Thoracic aorta (tissue), 2 donors: ENCODE results near the gene SH3PXD2B. TPM values are rescaled to one million over a fixed set of nuclear protein-coding genes. Genes with fewer than 3 reads are reported as not detected.
"Not testable (repeated sequence)": the region's sequence is repeated elsewhere in the genome, so short reads cannot be mapped to it uniquely, and the experiment has no call there.

Source experiments
- ATAC-seq: fragments of 150-250 bp; one replicate; pipeline ENCODE4 v1.8.0; 2017; ENCODE audit warnings: low read depth; ENCODE audit not compliant: insufficient number of reproducible peaks, low FRiP score
- DNase-seq: peaks from one replicate; pipeline ENCODE4 v3.0.0-alpha.2; 2020; ENCODE audit warnings: low spot score
- H3K27ac ChIP-seq, 2 donors: fragments of 200-600 bp; sonication (generic); 1 replicate in 1 of 2; 2 replicates in 1 of 2; pipeline ENCODE4 v1.5.1; 2016; ENCODE audit warnings: mild to moderate bottlenecking in 2 of 2, moderate library complexity in 2 of 2
- H3K27me3 ChIP-seq: fragments of 200-600 bp; sonication (generic); replicated peaks from 2 replicates; pipeline ENCODE4 v1.6.0; 2016; ENCODE audit warnings: mild to moderate bottlenecking; ENCODE audit not compliant: insufficient read depth
- H3K36me3 ChIP-seq: fragments of 200-600 bp; sonication (generic); one replicate; pipeline ENCODE4 v1.5.1; 2016
- H3K4me1 ChIP-seq, 2 donors: fragments of 200-600 bp; sonication (generic); 1 replicate in 1 of 2; 2 replicates in 1 of 2; pipeline versions ENCODE4 v1.5.1 to v1.6.0; 2016; ENCODE audit warnings: low read depth in 2 of 2, mild to moderate bottlenecking in 1 of 2; ENCODE audit not compliant: control insufficient read depth in 1 of 2
- H3K4me3 ChIP-seq: fragments of 200-600 bp; sonication (generic); 2 replicates; pipeline ENCODE4 v1.5.1; 2016; ENCODE audit warnings: mild to moderate bottlenecking
- H3K9me3 ChIP-seq: fragments of 200-600 bp; sonication (generic); 2 replicates; pipeline ENCODE4 v1.5.1; 2016
- CTCF ChIP-seq: fragments of 200-600 bp; sonication (generic); IDR thresholded peaks from one replicate; pipeline ENCODE4 v1.5.1; 2019; ENCODE audit warnings: antibody characterized with exemption
- total RNA-seq, 2 donors: library from RNA; depleted of rRNA; stranded (reverse); fragments of >200 nt; gene quantifications; one replicate each; pipeline versions ENCODE4 v1.1.0 to v1.2.3, GENCODE V29; 2016

Gene SH3PXD2B
- total RNA-seq, 2 donors from 2014 or later, result 31.4 to 42.0 TPM

- H3K36me3 ChIP-seq, result no peaks in the 10 kb centered on the region
- no peak overlapping the region for H3K27ac ChIP-seq
- no peak for TF ChIP-seq CTCF
- DNase-seq, result no peak
- H3K4me3 ChIP-seq, result no peak overlapping the region
- no peaks in the 10 kb centered on the region for H3K4me1 ChIP-seq
- ATAC-seq, result no peak
- H3K27me3 ChIP-seq, result no peaks in the 10 kb centered on the region
- H3K9me3 ChIP-seq, result no peaks in the 10 kb centered on the region
Measured at GRCh38 chr5:172288465-172288864, 165.9 kb downstream of the SH3PXD2B start.

- H3K27ac ChIP-seq, H3K4me3 ChIP-seq, H3K36me3 ChIP-seq, H3K4me1 ChIP-seq, H3K27me3 ChIP-seq, H3K9me3 ChIP-seq, DNase-seq, ATAC-seq: not testable (repeated sequence)
Measured at GRCh38 chr5:172287140-172287539, 167.2 kb downstream of the SH3PXD2B start.

GRCh38 chr5:172285226-172286143, 168.8 kb downstream of the SH3PXD2B start:
- TF ChIP-seq CTCF, result no peak
- Histone ChIP-seq H3K4me3 (no peak overlapping the region), H3K4me1 (peaks cover 3 to 22% of the 10 kb centered on the region in 2 donors), H3K9me3 (no peaks in the 10 kb centered on the region), H3K27ac (no peak overlapping the region), H3K36me3 (no peaks in the 10 kb centered on the region), H3K27me3 (no peaks in the 10 kb centered on the region)
- no peak for ATAC-seq
- DNase-seq, result no peak

GRCh38 chr5:172284611-172284980, 169.7 kb downstream of the SH3PXD2B start:
- no peak for ATAC-seq
- H3K27ac ChIP-seq, result peak overlapping the region; percentile 74 to 80

GRCh38 chr5:172283862-172284610, 170.3 kb downstream of the SH3PXD2B start:
- Histone ChIP-seq H3K4me3 (peak overlapping the region; percentile 98), H3K27me3 (no peaks in the 10 kb centered on the region), H3K27ac (peak overlapping the region; percentile 74 to 82), H3K36me3 (no peaks in the 10 kb centered on the region), H3K9me3 (no peaks in the 10 kb centered on the region), H3K4me1 (peaks cover 3 to 22% of the 10 kb centered on the region in 2 donors)
- DNase-seq (peak; percentile 13), ATAC-seq (peak; percentile 91)
- TF ChIP-seq CTCF, result no peak

More at GRCh38 chr5:172284611-172284980, 169.7 kb downstream of the SH3PXD2B start:
- H3K4me1 ChIP-seq, result peaks cover 3 to 22% of the 10 kb centered on the region in 2 donors
- H3K4me3 ChIP-seq, result peak overlapping the region; percentile 98
- no peak for DNase-seq
- H3K9me3 ChIP-seq, result no peaks in the 10 kb centered on the region
- no peak for TF ChIP-seq CTCF
- no peaks in the 10 kb centered on the region for H3K36me3 ChIP-seq
- H3K27me3 ChIP-seq, result no peaks in the 10 kb centered on the region
